ENCODE measurements around the gene SDS. TPM values are rescaled to one million over a fixed set of nuclear protein-coding genes. Genes with fewer than 3 reads are reported as not detected.

Gene SDS
- total RNA-seq, 2 donors from 2014 or later: 0.62 to 0.83 TPM

DNA sequence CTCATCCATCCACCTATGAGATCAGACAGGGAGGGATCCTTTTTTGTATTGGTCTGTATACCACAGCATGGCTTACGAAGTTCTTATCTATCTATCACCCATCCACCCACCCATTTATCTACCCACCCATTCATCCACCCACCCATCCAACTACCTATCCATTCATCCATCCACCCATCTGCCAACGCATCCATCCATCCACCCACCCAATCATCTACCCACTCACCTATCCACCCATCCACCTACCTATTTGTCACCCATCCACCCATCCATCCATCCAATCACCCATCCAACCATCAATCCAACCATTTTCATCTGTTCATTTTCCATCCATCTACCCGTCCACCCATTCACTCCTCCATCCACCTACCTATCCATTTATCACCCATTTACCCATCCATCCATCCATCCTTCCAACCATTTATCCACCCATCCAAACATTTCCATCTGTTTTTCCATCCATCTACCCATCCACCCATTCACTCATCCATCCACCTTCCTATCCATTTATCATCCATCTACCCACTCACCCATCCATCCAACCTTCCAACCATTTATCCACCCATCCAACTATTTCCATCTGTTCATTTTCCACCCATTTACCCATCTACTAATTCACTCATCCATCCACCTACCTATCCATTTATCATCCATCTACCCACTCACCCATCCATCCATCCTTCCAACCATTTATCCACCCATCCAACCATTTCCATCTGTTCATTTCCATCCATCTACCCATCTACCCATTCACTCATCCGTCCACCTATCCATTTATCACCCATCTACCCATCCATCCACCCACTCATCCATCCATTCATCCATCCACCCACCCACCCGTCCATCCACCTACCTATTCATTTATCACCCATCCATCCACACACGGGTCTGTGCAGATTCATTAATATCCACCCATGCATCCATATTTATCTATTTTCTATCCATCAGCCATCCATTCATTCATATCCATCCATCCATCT, 13.3 kb downstream of the SDS start:
- intact Hi-C loops (cut with DNase I): no loop called here
- DNase-seq (ENCODE audit: low spot score): no peak

DNA sequence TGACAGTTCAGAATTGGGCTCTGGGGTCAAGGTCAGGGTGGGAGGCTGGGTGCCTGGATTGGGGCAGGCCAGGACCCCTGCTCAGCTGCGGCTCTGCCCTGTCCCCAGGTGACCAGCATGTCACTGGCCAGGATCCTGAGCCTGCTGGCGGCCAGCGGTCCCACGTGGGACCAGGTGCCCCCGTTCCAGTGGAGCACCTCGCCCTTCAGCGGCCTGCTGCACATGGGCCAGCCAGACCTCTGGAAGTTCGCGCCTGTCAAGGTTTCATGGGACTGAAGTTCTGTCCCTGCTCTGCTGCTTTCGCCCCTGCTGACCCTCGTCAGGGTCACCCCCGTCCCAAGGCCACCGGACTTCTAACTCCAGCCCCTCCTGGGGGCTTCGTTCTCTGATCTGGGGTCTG, 15.3 kb downstream of the SDS start:
- intact Hi-C loops (cut with DNase I): no loop called here
- no peak for DNase-seq (ENCODE audit: low spot score)

- intact Hi-C loops (cut with DNase I): no loop called here
Observed at GRCh38 chr12:113387631-113388030, 16.1 kb downstream of the SDS start.

DNA sequence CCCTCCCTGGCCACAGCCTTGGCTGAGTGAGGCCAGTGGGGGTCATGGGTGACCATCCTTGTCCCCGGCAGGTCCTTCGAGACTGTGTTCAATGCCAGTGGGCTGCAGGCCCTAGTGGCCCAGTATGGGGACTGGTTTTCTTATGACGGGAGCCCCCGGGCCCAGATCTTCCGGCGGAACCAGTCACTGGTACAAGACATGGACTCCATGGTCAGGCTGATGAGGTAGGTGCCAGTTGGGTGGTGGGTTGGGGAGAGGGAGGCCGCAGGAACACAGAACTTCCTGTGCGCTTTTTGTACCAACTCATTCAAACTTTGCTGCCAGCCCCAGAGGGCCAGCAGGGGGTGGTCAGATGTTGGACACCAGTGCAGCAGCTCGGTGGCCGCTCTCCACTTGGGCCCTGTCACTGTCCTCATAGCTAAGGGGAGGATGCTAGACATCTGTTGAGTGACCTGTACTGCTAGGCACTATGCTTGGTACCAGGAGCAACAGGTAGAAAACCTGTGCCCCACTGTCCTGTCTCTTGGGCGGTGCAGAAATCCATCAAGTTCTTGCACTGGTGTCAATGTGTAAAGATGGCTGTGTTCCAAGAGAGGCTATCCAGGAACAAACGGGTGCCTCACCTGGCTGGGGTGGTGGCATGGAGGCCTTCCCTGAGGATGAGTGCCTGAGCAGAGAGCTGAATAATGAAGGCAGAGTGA, 16.7 kb downstream of the SDS start:
- DNase-seq (ENCODE audit: low spot score): no peak
- intact Hi-C loops (cut with DNase I): no loop called here

More at GRCh38 chr12:113387631-113388030, 16.1 kb downstream of the SDS start:
- DNase-seq (ENCODE audit: low spot score): no peak

DNA sequence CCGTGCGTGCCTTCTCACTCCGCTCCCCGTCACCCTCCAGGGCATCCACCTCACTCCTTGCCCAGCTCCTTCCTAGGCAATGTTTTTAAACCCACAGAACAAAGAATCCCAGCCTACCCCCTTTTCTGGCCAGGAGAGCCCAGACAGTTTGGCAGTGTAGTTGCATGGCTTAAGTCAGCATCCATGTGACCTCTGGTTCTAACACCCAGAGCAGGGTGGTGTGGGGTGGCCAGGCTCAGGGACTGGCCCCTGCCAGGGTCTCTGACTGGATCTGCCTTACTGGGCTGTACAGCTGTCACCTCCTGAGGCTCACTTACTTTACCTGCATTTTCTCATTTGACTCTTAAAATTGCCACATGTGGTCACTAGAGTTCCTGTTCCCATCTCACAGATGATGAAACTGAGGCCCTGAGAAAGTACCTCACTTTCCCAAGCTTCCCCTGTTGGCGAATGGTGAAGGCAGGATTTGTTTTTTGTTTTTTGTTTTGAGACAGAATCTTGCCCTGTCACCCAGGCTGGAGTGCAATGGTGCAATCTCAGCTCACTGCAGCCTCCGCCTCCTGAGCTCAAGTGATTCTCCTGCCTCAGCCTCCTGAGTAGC, 18.3 kb downstream of the SDS start:
- DNase-seq (ENCODE audit: low spot score): no peak
- intact Hi-C loops (cut with DNase I): no loop called here

DNA sequence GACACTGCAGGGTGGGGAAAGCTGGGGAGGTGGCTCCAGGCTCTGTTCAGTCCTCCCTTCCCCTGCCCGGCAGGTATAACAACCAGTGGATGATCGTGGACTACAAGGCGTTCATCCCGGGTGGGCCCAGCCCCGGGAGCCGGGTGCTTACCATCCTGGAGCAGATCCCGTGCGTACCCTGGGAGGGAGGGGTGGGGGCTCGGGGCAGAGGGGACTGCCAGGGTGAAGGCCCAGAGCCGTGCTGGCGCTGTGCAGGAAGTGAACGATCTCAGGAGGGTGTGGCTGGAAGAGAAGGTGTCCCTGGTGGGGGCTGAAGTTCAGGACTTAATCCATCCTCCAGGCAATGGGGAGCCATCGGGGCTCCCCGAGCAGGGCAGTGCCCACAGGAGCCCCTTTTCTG, 18.9 kb downstream of the SDS start:
- DNase-seq (ENCODE audit: low spot score): no peak
- intact Hi-C loops (cut with DNase I): no loop called here

- no peak for DNase-seq (ENCODE audit: low spot score)
- intact Hi-C loops (cut with DNase I): no loop called here
Observed at GRCh38 chr12:113382206-113382605, 21.5 kb downstream of the SDS start.

DNA sequence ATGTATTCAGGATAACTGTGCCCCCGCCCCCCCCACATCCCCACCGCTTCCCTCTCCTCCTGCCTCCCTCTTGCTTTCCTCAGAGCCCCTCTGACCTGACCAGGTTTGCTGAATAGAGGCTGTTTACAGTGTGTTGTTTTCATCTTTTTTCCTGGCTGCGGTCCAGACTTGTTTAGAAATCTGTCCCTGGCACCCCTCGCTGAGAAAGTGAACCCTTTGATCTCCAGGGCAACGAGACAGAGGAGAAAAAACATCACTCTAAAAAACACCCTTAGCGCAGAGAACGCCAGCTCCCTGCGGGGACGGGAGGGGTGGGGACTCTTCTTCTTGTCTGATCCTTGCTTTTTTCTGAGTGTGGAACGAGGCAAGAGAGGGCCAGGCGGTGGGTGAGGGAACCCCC, 22.5 kb downstream of the SDS start:
- DNase-seq (ENCODE audit: low spot score): no peak
- intact Hi-C loops (cut with DNase I): no loop called here

DNA sequence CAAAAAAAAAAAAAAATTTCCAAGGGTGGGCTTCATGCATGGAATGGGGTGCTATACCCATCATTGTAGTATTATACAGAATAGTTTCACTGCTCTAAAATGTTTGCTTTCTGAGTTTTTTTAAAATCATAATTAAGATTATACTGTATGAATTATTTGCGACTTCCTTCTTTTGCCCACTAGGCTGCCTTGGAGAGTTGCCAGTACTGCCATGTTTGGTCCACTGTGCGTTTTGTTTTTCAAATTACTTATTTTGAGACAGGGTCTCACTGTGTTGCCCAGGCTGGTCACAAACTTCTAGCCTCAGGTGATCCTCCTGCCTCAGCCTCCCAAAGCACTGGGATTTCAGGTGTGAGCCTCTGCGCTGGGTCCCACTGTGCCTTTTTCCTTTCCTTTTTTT, 25.4 kb downstream of the SDS start:
- intact Hi-C loops (cut with DNase I): no loop called here
- no peak for DNase-seq (ENCODE audit: low spot score)

- no peak for DNase-seq (ENCODE audit: low spot score)
- intact Hi-C loops (cut with DNase I): no loop called here
Observed at GRCh38 chr12:113374823-113375428, 28.8 kb downstream of the SDS start.

DNA sequence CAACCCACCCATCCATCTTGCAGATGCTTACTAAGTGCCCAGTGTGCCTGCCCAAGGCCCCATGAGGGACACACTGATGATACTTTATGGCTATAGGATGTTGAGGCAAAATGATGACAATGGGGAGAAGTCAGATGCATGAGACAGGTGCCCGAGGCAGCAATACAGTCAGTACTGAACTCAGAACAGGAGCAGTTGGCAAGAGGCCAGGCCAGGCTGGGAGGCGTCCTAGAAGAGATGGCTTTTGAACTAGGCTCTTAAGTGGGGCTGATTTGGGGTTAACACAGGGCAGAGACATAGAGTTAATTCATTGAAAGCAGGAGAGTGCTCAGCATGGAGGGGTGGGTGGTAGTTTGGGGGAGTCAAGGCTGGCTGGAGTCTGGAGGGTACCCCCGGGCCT, 29.7 kb downstream of the SDS start:
- DNase-seq (ENCODE audit: low spot score): no peak
- intact Hi-C loops (cut with DNase I): no loop called here

- DNase-seq (ENCODE audit: low spot score): no peak
- intact Hi-C loops (cut with DNase I): no loop called here
Observed at GRCh38 chr12:113373440-113373839, 30.2 kb downstream of the SDS start.

GRCh38 chr12:113372371-113372770, 31.3 kb downstream of the SDS start:
- intact Hi-C loops (cut with DNase I): no loop called here
- DNase-seq (ENCODE audit: low spot score): no peak

GRCh38 chr12:113371808-113372207, 31.9 kb downstream of the SDS start:
- intact Hi-C loops (cut with DNase I): no loop called here
- DNase-seq (ENCODE audit: low spot score): no peak

DNA sequence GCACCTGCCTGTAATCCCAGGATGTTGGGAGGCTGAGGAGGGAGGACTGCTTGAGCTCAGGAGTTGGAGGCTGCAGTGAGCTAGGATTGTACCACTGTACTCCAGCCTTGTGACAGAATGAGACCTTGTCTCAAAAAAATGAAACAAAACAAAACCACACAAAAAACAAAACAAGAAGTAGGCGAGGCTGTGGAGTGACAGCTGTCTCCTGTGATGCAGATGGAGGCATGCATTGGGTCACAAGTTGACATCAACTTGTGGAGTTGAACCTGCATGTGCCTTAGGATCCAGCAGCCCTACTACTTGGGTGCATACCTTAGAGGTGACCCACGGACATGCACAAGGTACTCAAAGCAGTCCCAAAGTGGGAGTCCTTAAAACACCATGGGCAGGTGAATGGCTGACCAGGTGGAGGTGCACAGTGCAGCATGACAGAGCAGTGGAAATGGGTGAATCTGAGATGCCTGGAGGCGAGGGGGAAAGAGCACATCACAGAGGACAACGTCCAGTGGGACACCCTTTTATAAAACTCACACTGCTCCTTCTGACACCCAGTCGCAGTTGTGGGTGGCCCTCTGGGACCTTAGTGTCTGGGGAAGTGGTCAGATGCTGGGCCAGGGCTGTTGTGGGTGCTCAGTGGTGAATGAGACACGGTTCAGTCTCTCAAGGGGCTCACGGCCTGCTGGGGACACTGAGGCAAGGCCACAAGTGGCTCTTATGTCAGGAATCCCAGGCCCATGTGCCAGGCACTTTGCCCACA, 32.6 kb downstream of the SDS start:
- intact Hi-C loops (cut with DNase I): no loop called here
- no peak for DNase-seq (ENCODE audit: low spot score)

GRCh38 chr12:113369391-113369985, 34.2 kb downstream of the SDS start:
- intact Hi-C loops (cut with DNase I): no loop called here
- DNase-seq (ENCODE audit: low spot score): no peak

DNA sequence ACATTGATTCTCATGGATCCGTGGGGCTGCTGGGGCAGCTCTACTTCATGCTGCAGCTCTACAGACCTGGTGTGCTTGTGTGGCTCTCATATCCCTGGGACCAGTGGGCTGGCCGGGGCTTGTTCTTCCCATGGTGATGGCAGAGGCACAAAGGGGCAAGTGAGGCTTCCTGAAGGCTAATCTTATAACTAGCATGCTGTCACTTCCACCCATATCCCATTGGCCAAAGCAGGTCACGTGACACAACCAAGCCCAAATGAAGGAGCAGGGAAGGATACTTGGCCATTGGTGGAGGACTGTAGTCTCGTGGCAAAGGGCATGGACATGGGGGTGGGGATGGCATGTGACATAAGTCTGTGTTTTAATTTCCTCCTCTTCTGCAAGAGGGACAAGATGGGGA, 35.4 kb downstream of the SDS start:
- intact Hi-C loops (cut with DNase I): no loop called here
- DNase-seq (ENCODE audit: low spot score): no peak

DNA sequence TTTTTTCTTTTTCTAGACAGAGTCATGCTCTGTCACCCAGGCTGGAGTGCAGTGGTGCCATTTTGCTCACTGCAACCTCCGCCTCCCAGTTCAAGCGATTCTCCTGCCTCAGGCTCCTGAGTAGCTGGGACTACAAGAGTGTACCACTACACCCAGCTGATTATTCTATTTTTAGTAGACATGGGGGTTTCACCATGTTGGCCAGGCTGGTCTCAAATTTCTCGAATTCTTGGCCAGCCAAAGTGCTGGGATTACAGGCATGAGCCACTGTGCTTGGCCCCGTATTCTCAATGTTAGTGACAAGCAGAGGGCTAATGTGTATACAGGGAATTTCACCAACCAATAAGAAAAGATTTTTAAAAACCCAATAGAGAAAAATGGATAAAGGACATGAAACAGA, 36.9 kb downstream of the SDS start:
- DNase-seq (ENCODE audit: low spot score): no peak
- intact Hi-C loops (cut with DNase I): no loop called here
